HepG2 (cell line): Measurements from ENCODE around the gene OTOP1. TPM values are rescaled to one million over a fixed set of nuclear protein-coding genes. Genes with fewer than 3 reads are reported as not detected.
"Not testable (repeated sequence)": the region's sequence is repeated elsewhere in the genome, so short reads cannot be mapped to it uniquely, and the experiment has no call there.

Experiments
- ATAC-seq: fragments of 200-7000 bp; cut with Tn5 transposase; 3 replicates; pipeline ENCODE4 v1.9.1; 2020; ENCODE audit warnings: mild to moderate bottlenecking, moderate library complexity
- BruUV-seq: library from RNA; stranded (reverse); fragments of 400-500 nt; replicated peaks from 2 replicates; lab custom pipeline; 2021; lab: Mats Ljungman, UMichigan
- CTCF ChIA-PET: fragments of 300-600 bp; formaldehyde crosslinking; extraction: SDS; loops from one replicate; lab custom pipeline; 2021; ENCODE audit warnings: low total read pairs, inconsistent platforms, low intra/inter-chr PET ratio; lab: Yijun Ruan, JAX
- POLR2A ChIA-PET: fragments of 350-600 bp; sonication (Branson Sonifier 250); formaldehyde crosslinking; loops from one replicate; lab custom pipeline; 2020; ENCODE audit warnings: antibody characterized with exemption, inconsistent platforms; lab: Yijun Ruan, JAX
- DNase-seq: peaks from one replicate; pipeline ENCODE4 v3.0.0-alpha.2; 2015; ENCODE audit warnings: low spot score
- FAIRE-seq: peaks from 3 replicates; lab custom pipeline; 2011; peaks lifted over from hg19 to GRCh38; lab: Jason Lieb, UNC
- H2AFZ ChIP-seq: one replicate; pipeline ENCODE4 v1.6.1; 2011; ENCODE audit warnings: low read length, inconsistent platforms
- H3K27ac ChIP-seq: fragments of 300-600 bp; 3 replicates; pipeline ENCODE4 v1.8.0; 2011; ENCODE audit warnings: mixed run types, mild to moderate bottlenecking, mixed read lengths, low read length, inconsistent platforms; ENCODE audit not compliant: insufficient read depth; ENCODE audit errors: extremely low read length
- H3K27me3 ChIP-seq, 2 experiments: fragments of 200-600 bp in 1 of 2; 2 replicates in 1 of 2; 3 replicates in 1 of 2; pipeline versions ENCODE4 v1.6.0 to v1.8.0; 2011; ENCODE audit warnings: low read length in 2 of 2, mild to moderate bottlenecking in 2 of 2, moderate library complexity in 2 of 2, inconsistent platforms in 1 of 2; ENCODE audit not compliant: insufficient read depth in 2 of 2, control insufficient read depth in 1 of 2
- H3K36me3 ChIP-seq, 2 experiments: fragments of 200-600 bp in 1 of 2; replicated peaks in 1 of 2; 2 replicates in 1 of 2; 3 replicates in 1 of 2; pipeline versions ENCODE4 v1.5.1 to v1.8.0; 2011; ENCODE audit warnings: low read length in 2 of 2, inconsistent platforms in 1 of 2; ENCODE audit not compliant: insufficient read depth in 2 of 2, control insufficient read depth in 1 of 2
- H3K4me1 ChIP-seq: 2 replicates; pipeline ENCODE4 v1.5.1; 2012; ENCODE audit warnings: low read length, inconsistent platforms; ENCODE audit not compliant: insufficient read depth
- H3K4me2 ChIP-seq: 2 replicates; pipeline ENCODE4 v1.6.0; 2011; ENCODE audit warnings: low read depth, low read length, inconsistent platforms
- H3K4me3 ChIP-seq, 3 experiments: fragments of 200-600 bp in 1 of 3; sonication (generic), shearing (Covaris generic) in 1 of 3; replicated peaks in 1 of 3; 2 replicates each; pipeline ENCODE4 v1.5.1; 2011 to 2016; ENCODE audit warnings: low read length in 3 of 3, inconsistent platforms in 2 of 3, low read depth in 2 of 3, mild to moderate bottlenecking in 2 of 3, control low read depth in 1 of 3, mixed read lengths in 1 of 3; ENCODE audit not compliant: insufficient read depth in 1 of 3
- H3K79me2 ChIP-seq: one replicate; pipeline ENCODE4 v1.6.1; 2011; ENCODE audit warnings: low read length, inconsistent platforms; ENCODE audit not compliant: insufficient read depth
- H3K9ac ChIP-seq: 2 replicates; pipeline ENCODE4 v1.6.0; 2011; ENCODE audit warnings: mild to moderate bottlenecking, low read depth, low read length, inconsistent platforms; ENCODE audit not compliant: insufficient read depth
- H3K9me3 ChIP-seq: 2 replicates; pipeline ENCODE4 v1.5.1; 2012; ENCODE audit warnings: mild to moderate bottlenecking, low read length
- H4K20me1 ChIP-seq: 2 replicates; pipeline ENCODE4 v1.6.0; 2011; ENCODE audit warnings: inconsistent platforms, mild to moderate bottlenecking, low read length, moderate library complexity; ENCODE audit not compliant: insufficient read depth
- ELF1 ChIP-seq: sonication (generic); formaldehyde crosslinking; IDR thresholded peaks from 2 replicates; pipeline ENCODE4 v1.4.0; 2020; ENCODE audit warnings: missing genetic modification reagents
- ISX ChIP-seq: sonication (generic); formaldehyde crosslinking; conservative IDR thresholded peaks from 2 replicates; pipeline ENCODE4 v1.5.0; 2020; ENCODE audit warnings: missing genetic modification reagents
- SYNCRIP ChIP-seq: fragments of 200-400 bp; formaldehyde crosslinking; IDR thresholded peaks from 2 replicates; pipeline ENCODE4 v1.6.1; 2018; ENCODE audit warnings: mild to moderate bottlenecking, low read depth, low read length; ENCODE audit not compliant: insufficient read depth
- ZNF205 ChIP-seq: IDR thresholded peaks from 2 replicates; pipeline ENCODE4 v1.6.1; 2018; ENCODE audit warnings: missing biosample characterization, missing genetic modification reagents
- ZNF614 ChIP-seq: IDR thresholded peaks from 2 replicates; pipeline ENCODE4 v1.6.1; 2018; ENCODE audit warnings: missing biosample characterization, missing genetic modification reagents, inconsistent platforms, borderline replicate concordance
- ZNF644 ChIP-seq: IDR thresholded peaks from 2 replicates; pipeline ENCODE4 v1.6.1; 2016; ENCODE audit warnings: low read depth
- ZNF703 ChIP-seq: sonication (generic); formaldehyde crosslinking; IDR thresholded peaks from 2 replicates; pipeline ENCODE4 v1.5.1; 2020; ENCODE audit warnings: missing genetic modification reagents, mild to moderate bottlenecking, moderate library complexity, borderline replicate concordance
- WGBS: methylation state at CpG from one replicate; pipeline ENCODE4 v1.1.6; 2017; ENCODE audit warnings: low lambda C conversion rate; 5-methylcytosine and 5-hydroxymethylcytosine counted together
- in situ Hi-C: cut with HindIII; loops from 2 replicates; pipeline ENCODE4 v1.10.0; 2017; ENCODE audit warnings: low pct_unique_long_range_greater_than_20kb; ENCODE audit not compliant: extremely low pct_ligation_motif_present
- intact Hi-C: fragments of 100-400 bp; cut with micrococcal nuclease; formaldehyde crosslinking; loops from one replicate; pipeline ENCODE4 v1.10.0; 2022; ENCODE audit not compliant: unreplicated experiment
- polyA plus RNA-seq, 8 experiments: library from polyadenylated mRNA; depleted of rRNA in 3 of 8; stranded (reverse) in 7 of 8; unstranded in 1 of 8; fragments of >200 nt; fragmentation: Illumina TruSeq in 4 of 8; extraction: Trizol in 4 of 8; gene quantifications; 2 replicates each; pipeline versions ENCODE4 v1.2.1 to v1.2.3, GENCODE V29; 2011 to 2016; ENCODE audit warnings: low read depth in 4 of 8, missing spikeins in 1 of 8, mixed read lengths in 1 of 8; ENCODE audit not compliant: insufficient read depth in 1 of 8
- total RNA-seq, 5 experiments: library from RNA; depleted of rRNA; stranded (reverse); fragments of >200 nt; fragmentation: Illumina TruSeq; extraction: Trizol; gene quantifications; 2 replicates each; pipeline ENCODE4 v1.2.3, GENCODE V29; 2016; ENCODE audit warnings: low read depth in 1 of 5
- TF ChIP-seq, protein P1 (sequence below): sonication (generic); formaldehyde crosslinking; IDR thresholded peaks from 2 replicates; pipeline ENCODE4 v1.4.0; 2020; ENCODE audit warnings: mild to moderate bottlenecking, missing genetic modification reagents
- TF ChIP-seq, protein P2 (sequence below): sonication (generic); formaldehyde crosslinking; IDR thresholded peaks from 2 replicates; pipeline ENCODE4 v1.4.0; 2020; ENCODE audit warnings: missing genetic modification reagents
- TF ChIP-seq, protein P3 (sequence below): IDR thresholded peaks from 2 replicates; pipeline ENCODE4 v1.6.1; 2016; ENCODE audit warnings: low read depth, control low read depth

Gene OTOP1
- total and polyA plus RNA-seq, 2 of the 13 experiments (the other 11 are each of a cell fraction or from before 2014, with no cell fraction given), result not detected

DNA sequence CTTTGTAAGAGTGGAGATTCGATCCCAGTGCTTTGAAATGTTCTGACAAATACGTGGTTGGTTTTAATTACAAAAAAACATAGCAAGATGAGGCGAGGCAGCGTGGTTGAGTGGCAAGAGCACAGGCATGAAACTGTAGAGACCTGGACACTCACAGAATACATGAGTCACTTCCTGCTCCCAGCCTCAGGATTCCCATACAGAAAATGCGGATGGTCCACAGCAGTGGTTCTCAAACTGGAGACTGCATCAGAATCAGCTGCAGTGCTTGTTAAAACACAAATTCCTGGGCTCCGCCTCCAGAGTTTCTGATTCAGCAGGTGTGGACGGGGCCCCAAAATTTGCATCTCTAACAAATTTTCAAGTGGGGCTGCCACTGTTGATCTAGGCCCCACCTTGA is 10.1 kb downstream of the OTOP1 start (continued):
- TF ChIP-seq, protein P1, sequence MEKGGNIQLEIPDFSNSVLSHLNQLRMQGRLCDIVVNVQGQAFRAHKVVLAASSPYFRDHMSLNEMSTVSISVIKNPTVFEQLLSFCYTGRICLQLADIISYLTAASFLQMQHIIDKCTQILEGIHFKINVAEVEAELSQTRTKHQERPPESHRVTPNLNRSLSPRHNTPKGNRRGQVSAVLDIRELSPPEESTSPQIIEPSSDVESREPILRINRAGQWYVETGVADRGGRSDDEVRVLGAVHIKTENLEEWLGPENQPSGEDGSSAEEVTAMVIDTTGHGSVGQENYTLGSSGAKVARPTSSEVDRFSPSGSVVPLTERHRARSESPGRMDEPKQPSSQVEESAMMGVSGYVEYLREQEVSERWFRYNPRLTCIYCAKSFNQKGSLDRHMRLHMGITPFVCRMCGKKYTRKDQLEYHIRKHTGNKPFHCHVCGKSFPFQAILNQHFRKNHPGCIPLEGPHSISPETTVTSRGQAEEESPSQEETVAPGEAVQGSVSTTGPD (CRISPR knock-in tag), result no peak
- TF ChIP-seq ZNF614 (CRISPR knock-in tag), result no peak

DNA sequence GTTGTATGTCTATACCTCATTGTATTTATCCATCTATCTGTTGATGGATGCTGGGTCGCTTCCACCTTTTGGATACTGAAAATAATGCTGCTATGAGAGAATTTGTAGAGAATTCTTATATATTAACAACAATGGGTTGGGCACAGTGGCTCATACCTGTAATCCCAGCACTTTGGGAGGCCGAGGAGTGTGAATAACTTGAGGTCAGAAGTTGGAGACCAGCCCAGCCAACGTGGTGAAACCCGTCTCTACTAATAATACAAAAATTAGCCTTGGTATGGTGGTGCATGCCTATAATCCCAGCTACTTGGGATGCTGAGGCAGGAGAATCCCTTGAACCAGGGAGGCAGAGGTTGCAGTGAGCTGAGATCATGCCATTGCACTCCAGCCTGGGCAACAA is 13.1 kb downstream of the OTOP1 start:
- ATAC-seq, H3K4me3 ChIP-seq, H3K36me3 ChIP-seq, POLR2A ChIA-PET, H3K79me2 ChIP-seq, intact Hi-C loops, H3K9ac ChIP-seq, DNase-seq, H3K9me3 ChIP-seq, H4K20me1 ChIP-seq, CTCF ChIA-PET, BruUV-seq, in situ Hi-C loops, H3K4me2 ChIP-seq, FAIRE-seq, H3K27ac ChIP-seq, H3K4me1 ChIP-seq, H2AFZ ChIP-seq: not testable (repeated sequence)
- 3% methylated on average over 4 of the region's 4 CpGs for WGBS
- H3K27me3 ChIP-seq, result peaks cover 0 to 12% of the 10 kb centered on the region in 2 experiments; a peak in 2 of 5 replicates

DNA sequence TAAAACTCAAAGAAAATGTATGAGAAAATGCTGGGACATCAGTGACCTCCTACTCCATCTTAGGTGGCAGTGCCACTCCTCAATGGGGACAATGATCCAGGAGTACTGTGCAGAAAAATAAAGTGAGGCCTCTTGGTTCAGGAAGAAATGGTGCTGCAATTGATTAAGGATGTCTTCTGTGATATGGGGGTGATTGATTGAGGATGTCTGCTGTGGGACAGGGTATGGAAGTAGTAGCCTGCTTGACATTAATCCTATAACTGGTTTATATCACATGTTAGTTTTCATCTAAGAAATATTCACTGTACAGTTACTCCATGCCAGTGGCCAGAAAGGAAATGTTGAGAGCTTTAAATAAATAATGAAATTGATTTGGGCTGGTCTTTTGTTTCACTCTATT is 20.5 kb downstream of the OTOP1 start:
- Histone ChIP-seq H3K27ac (no peak overlapping the region), H3K4me2 (no peak overlapping the region), H3K36me3 (no peaks in the 10 kb centered on the region), H3K4me1 (peaks cover 9% of the 10 kb centered on the region), H3K9ac (no peak overlapping the region), H2AFZ (no peak overlapping the region), H4K20me1 (no peaks in the 10 kb centered on the region), H3K79me2 (no peaks in the 10 kb centered on the region), H3K27me3 (peaks cover 0 to 15% of the 10 kb centered on the region in 2 experiments), H3K4me3 (no peak overlapping the region), H3K9me3 (no peaks in the 10 kb centered on the region)
- in situ Hi-C loops, result no loop called here
- CTCF ChIA-PET, result no interaction called here
- POLR2A ChIA-PET, result no interaction called here
- FAIRE-seq, result no peak
- ATAC-seq, result no peak
- no TSS peak for BruUV-seq
- intact Hi-C loops, result no loop called here
- no peak for DNase-seq
- TF ChIP-seq ELF1 (no peak), ISX (no peak), ZNF205 (CRISPR knock-in tag) (no peak), ZNF703 (CRISPR knock-in tag) (no peak), SYNCRIP (no peak), ZNF644 (no peak)
- TF ChIP-seq, protein P2, sequence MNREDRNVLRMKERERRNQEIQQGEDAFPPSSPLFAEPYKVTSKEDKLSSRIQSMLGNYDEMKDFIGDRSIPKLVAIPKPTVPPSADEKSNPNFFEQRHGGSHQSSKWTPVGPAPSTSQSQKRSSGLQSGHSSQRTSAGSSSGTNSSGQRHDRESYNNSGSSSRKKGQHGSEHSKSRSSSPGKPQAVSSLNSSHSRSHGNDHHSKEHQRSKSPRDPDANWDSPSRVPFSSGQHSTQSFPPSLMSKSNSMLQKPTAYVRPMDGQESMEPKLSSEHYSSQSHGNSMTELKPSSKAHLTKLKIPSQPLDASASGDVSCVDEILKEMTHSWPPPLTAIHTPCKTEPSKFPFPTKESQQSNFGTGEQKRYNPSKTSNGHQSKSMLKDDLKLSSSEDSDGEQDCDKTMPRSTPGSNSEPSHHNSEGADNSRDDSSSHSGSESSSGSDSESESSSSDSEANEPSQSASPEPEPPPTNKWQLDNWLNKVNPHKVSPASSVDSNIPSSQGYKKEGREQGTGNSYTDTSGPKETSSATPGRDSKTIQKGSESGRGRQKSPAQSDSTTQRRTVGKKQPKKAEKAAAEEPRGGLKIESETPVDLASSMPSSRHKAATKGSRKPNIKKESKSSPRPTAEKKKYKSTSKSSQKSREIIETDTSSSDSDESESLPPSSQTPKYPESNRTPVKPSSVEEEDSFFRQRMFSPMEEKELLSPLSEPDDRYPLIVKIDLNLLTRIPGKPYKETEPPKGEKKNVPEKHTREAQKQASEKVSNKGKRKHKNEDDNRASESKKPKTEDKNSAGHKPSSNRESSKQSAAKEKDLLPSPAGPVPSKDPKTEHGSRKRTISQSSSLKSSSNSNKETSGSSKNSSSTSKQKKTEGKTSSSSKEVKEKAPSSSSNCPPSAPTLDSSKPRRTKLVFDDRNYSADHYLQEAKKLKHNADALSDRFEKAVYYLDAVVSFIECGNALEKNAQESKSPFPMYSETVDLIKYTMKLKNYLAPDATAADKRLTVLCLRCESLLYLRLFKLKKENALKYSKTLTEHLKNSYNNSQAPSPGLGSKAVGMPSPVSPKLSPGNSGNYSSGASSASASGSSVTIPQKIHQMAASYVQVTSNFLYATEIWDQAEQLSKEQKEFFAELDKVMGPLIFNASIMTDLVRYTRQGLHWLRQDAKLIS (CRISPR knock-in tag), result no peak
- TF ChIP-seq, protein P3, sequence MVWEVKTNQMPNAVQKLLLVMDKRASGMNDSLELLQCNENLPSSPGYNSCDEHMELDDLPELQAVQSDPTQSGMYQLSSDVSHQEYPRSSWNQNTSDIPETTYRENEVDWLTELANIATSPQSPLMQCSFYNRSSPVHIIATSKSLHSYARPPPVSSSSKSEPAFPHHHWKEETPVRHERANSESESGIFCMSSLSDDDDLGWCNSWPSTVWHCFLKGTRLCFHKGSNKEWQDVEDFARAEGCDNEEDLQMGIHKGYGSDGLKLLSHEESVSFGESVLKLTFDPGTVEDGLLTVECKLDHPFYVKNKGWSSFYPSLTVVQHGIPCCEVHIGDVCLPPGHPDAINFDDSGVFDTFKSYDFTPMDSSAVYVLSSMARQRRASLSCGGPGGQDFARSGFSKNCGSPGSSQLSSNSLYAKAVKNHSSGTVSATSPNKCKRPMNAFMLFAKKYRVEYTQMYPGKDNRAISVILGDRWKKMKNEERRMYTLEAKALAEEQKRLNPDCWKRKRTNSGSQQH, result no peak
